ENCODE results near the gene CREB5.
A peak's percentile ranks its signal among the peaks of the same experiment; 100 is the strongest.

The CREB5 gene

GRCh38 chr7:28554802-28555471 lies 142.6 kb downstream of the CREB5 start:
- DNase-seq: peak; percentile 5

- DNase-seq: no peak
Observed at GRCh38 chr7:28556025-28556424, 143.7 kb downstream of the CREB5 start.

GRCh38 chr7:28556671-28557070 lies 144.4 kb downstream of the CREB5 start:
- no peak for DNase-seq

GRCh38 chr7:28558236-28558635 lies 145.9 kb downstream of the CREB5 start:
- no peak for DNase-seq

GRCh38 chr7:28560767-28561166 lies 148.4 kb downstream of the CREB5 start:
- DNase-seq: no peak

- no peak for DNase-seq
Observed at GRCh38 chr7:28564033-28564432, 151.7 kb downstream of the CREB5 start.

GRCh38 chr7:28564755-28565374 lies 152.5 kb downstream of the CREB5 start:
- DNase-seq: no peak

- no peak for DNase-seq
Observed at GRCh38 chr7:28565980-28566379, 153.7 kb downstream of the CREB5 start.

- no peak for DNase-seq
Observed at GRCh38 chr7:28570113-28570969, 158.0 kb downstream of the CREB5 start.

GRCh38 chr7:28570970-28571288 lies 158.6 kb downstream of the CREB5 start:
- no peak for DNase-seq

- no peak for DNase-seq
Observed at GRCh38 chr7:28571405-28571804, 159.1 kb downstream of the CREB5 start.

GRCh38 chr7:28572321-28573058 lies 160.2 kb downstream of the CREB5 start:
- DNase-seq: peak; percentile 87

GRCh38 chr7:28573059-28573553 lies 160.8 kb downstream of the CREB5 start:
- peak; percentile 82 for DNase-seq

- peak; percentile 55 for DNase-seq
Observed at GRCh38 chr7:28573651-28574301, 161.5 kb downstream of the CREB5 start.

GRCh38 chr7:28575241-28575643 lies 162.9 kb downstream of the CREB5 start:
- DNase-seq: no peak

- no peak for DNase-seq
Observed at GRCh38 chr7:28576656-28577055, 164.3 kb downstream of the CREB5 start.

GRCh38 chr7:28579571-28579970 lies 167.3 kb downstream of the CREB5 start:
- DNase-seq: no peak

GRCh38 chr7:28580665-28581064 lies 168.3 kb downstream of the CREB5 start:
- no peak for DNase-seq

- no peak for DNase-seq
Observed at GRCh38 chr7:28581351-28581750, 169.0 kb downstream of the CREB5 start.

GRCh38 chr7:28582226-28582625 lies 169.9 kb downstream of the CREB5 start:
- no peak for DNase-seq

GRCh38 chr7:28584235-28584634 lies 171.9 kb downstream of the CREB5 start:
- no peak for DNase-seq

GRCh38 chr7:28586736-28587135 lies 174.4 kb downstream of the CREB5 start:
- DNase-seq: no peak

GRCh38 chr7:28587211-28587610 lies 174.9 kb downstream of the CREB5 start:
- DNase-seq: no peak
